ENCODE data around the gene HSH2D.

The HSH2D gene

DNA sequence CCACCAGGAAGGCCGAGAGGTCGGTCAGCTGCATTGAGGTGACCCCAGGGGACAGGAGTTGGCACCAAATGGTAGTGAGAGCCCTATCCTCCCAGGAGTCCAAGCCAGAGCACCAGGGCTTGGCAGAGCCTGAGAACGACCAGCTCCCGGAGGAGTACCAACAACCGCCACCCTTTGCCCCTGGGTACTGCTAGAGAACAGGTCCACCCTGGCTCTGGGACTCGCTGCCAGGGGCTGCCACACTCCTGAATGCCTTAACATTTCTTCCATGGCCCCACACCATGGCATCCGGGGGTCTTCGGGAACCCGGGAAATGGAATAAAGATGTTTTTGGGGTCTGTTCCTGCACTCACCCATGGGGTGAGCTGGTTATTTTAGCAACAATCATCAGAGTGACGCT is 14.1 kb downstream of the HSH2D start:
- DNase-seq (ENCODE audit: low spot score) = no peak
- TF ChIP-seq, protein P1, sequence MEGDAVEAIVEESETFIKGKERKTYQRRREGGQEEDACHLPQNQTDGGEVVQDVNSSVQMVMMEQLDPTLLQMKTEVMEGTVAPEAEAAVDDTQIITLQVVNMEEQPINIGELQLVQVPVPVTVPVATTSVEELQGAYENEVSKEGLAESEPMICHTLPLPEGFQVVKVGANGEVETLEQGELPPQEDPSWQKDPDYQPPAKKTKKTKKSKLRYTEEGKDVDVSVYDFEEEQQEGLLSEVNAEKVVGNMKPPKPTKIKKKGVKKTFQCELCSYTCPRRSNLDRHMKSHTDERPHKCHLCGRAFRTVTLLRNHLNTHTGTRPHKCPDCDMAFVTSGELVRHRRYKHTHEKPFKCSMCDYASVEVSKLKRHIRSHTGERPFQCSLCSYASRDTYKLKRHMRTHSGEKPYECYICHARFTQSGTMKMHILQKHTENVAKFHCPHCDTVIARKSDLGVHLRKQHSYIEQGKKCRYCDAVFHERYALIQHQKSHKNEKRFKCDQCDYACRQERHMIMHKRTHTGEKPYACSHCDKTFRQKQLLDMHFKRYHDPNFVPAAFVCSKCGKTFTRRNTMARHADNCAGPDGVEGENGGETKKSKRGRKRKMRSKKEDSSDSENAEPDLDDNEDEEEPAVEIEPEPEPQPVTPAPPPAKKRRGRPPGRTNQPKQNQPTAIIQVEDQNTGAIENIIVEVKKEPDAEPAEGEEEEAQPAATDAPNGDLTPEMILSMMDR (IDR thresholded peaks at IDR 0.05) = no peak
- H3K27ac ChIP-seq = no peak overlapping the region
- H3K4me3 ChIP-seq = no peak overlapping the region

DNA sequence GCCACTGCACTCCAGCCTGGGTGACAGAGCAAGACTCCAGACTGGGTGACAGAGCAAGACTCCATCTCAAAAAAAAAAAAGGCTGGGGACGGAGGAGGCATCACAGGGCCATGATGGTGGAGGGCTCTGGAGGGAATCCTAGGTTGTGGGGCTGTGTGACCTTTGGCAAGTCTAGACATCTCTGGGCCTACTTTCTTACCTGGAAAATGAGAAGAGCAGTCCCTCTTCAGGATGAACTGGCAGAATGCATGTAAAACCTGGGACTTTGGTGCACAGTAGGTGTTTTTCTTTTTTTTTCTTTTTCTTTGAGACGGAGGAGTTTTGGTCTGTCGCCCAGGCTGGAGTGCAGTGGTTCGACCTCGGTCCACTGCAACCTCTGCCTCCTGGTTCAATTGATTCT is 16.2 kb downstream of the HSH2D start:
- no peak overlapping the region for H3K4me3 ChIP-seq
- TF ChIP-seq, protein P1 (IDR thresholded peaks at IDR 0.05) = no peak
- DNase-seq (ENCODE audit: low spot score) = no peak
- no peak overlapping the region for H3K27ac ChIP-seq

DNA sequence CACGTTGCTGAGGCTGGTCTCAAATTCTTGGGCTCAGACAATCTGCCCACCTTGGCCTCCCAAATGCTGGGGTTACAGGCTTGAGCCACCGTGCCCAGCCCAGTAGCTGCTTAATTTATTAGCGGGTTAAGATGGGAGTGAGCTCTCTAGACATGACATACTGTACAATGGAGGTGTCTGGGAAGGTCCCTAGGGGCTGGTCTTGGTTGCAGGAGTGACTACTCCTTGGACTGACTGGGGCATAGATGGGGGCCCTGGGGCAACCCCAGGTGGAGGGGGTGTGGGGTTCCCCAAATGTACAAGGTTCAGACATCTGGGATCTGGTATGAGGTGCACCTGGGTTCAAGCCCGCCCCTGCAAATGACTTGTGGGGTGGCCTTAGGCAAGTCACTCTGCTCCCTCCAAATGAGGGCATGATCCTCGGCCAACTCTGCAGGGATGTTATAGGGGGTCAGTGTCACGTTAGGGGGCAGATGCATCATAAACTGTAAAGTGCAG is 17.0 kb downstream of the HSH2D start:
- TF ChIP-seq, protein P1 (IDR thresholded peaks at IDR 0.05) = no peak
- DNase-seq (ENCODE audit: low spot score) = no peak

DNA sequence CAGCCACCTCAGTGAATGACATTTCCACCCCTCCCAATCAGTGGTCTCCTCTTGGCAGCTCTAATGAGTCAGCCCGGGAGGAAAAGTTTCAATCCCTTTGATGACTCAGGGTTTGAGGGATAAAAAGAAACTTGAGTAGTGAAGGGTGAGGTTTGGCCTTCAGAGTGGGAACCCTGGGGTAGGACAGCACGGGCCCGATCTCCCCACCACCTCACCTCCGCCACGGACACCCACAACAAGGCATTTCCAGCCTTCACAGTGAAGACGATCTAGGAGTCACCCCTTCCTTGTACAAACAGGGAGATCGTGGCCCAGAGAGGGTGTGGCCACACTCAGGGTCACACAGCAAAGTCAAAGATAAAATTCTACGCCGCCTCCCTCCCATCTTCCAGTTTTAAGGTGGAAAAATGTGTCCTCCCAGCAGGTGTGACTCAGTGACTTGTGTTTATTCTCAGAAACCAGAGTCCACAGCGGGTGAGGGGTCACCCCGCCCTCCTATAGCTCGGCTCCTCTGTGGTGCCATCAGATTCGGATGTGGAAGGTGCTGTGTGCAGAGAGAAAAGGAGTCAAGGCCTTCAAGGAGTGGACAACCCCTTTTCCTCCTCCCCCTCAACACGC is 17.6 kb downstream of the HSH2D start:
- no peak overlapping the region for H3K27ac ChIP-seq
- no peak for DNase-seq (ENCODE audit: low spot score)
- TF ChIP-seq, protein P1 (IDR thresholded peaks at IDR 0.05) = no peak
- no peak overlapping the region for H3K4me3 ChIP-seq

More for the DNA sequence above, 17.0 kb downstream of the HSH2D start:
- no peak overlapping the region for H3K4me3 ChIP-seq
- H3K27ac ChIP-seq = no peak overlapping the region

DNA sequence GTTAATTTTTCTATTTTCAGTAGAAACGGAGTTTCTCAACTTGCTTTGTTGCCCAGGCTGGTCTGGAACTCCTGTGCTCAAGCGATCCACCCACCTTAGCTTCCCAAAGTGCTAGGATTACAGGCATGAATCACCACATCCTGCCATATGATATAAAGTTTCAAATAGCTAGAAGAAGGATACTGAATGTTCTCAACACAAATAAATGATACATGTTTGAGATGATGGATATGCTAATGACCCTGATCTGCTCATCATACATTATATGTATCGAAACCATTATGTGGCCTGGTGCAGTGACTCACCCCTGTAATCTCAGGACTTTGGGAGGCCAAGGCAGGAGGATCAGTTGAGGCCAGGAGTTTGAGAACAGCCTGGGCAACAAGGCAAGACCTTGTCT is 18.4 kb downstream of the HSH2D start:
- H3K4me3 ChIP-seq = no peak overlapping the region
- no peak overlapping the region for H3K27ac ChIP-seq
- TF ChIP-seq, protein P1 (IDR thresholded peaks at IDR 0.05) = no peak
- DNase-seq (ENCODE audit: low spot score) = no peak

DNA sequence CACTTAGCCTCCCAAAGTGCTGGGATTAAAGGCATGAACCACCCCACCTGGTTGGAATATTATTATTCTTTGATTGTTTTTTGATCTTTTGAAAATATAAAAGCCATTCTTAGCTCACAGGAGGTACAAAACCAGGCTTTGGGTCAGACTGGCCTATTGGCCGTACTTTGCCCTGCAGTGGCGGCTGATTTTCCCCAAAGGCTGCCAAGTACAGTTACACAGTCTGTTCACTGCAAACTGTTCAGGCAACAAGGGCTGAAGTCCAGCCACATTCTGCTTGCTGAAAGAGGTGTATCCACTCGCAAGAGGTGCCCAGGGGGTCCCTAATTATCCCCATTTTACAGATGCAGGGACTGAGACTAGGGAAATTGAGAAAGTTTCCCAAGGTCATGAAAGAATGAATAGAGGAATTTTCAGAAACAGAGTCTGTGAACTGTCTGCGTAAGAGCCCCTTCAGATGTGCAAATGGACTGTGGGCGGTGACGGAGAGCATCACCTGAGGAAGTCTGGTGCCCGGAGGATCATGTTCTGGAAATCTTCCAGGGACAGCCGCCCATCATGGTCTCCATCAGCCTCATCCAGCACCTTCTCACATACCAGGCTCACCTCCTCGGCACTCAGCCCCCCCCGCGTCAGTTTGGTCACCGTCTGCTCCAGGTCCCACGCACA is 20.9 kb downstream of the HSH2D start:
- no peak overlapping the region for H3K4me3 ChIP-seq
- TF ChIP-seq, protein P1 (IDR thresholded peaks at IDR 0.05) = no peak
- DNase-seq (ENCODE audit: low spot score) = no peak
- H3K27ac ChIP-seq = no peak overlapping the region

DNA sequence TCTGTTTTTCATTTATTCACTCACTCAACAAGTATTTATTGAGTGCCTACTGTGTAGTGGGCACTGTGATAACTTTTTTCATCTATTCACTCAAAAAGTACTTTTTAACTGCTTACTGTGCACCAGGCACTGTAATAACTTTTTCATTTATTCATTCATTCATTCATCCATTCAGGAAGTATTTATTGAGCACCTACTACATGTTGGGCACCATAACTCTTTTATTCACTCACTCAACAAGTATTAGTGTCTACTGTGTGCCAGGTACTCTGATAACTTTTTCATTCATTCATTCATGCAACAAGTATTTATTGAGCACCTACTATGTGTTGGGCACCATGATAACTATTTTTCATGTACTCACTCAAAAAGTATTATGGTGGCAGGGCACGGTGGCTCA is 22.9 kb downstream of the HSH2D start:
- H3K4me3 ChIP-seq = no peak overlapping the region
- TF ChIP-seq, protein P1 (IDR thresholded peaks at IDR 0.05) = no peak
- no peak overlapping the region for H3K27ac ChIP-seq
- no peak for DNase-seq (ENCODE audit: low spot score)
